ENCODE results near the gene SYT9.
"Not testable (repeated sequence)": the region's sequence is repeated elsewhere in the genome, so short reads cannot be mapped to it uniquely, and the experiment has no call there.

Gene SYT9

DNA sequence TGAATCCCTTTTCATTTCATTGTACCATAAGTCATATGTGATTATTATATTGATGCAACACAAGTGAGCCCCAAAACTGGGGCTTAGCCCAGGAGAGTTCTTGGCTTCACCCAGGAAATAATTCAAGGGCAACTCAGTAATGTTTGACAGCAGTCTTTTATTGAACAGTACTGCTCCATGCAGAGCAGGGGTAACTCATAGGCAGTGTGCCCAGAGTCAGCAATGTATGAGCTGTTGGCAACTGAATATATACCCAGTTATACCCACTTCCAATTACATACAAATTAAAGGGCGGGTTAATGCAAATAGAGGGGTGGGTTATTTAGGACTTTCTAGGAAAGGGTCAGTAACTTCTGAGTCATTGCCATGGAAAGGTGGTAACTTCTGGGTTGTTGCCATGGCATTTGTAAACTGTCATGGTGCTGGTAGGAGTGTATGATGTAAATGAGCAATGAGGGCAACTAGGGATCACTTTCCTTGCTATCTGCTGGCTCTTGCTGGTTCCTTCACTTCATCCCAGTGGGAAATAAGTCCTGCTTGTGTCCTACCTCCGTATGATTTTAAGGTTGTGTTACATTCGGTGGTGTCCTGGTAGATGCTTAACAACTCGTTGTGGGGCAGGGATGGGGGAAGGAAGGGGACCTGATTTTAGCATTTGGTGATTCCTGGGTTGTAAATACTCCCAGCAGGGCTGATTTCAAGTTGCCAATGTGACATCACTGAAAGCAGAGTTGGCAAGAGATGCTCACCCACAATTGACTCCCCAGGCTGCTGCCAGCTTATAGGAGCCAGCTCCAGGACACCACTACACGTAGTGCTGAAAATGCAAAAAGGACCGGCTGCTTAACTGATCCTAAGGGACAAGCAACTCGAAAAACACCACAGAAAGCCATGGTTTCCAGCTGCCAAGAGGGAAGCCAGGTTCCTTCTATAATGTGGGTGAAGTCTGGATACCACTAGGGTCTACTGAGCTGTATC lies 70.1 kb downstream of the SYT9 start:
- in situ Hi-C loops (cut with HindIII; ENCODE audit: low pct_ligation_motif_present, low sequenced_read_pairs) = no loop called here
- TF ChIP-seq, protein P1, sequence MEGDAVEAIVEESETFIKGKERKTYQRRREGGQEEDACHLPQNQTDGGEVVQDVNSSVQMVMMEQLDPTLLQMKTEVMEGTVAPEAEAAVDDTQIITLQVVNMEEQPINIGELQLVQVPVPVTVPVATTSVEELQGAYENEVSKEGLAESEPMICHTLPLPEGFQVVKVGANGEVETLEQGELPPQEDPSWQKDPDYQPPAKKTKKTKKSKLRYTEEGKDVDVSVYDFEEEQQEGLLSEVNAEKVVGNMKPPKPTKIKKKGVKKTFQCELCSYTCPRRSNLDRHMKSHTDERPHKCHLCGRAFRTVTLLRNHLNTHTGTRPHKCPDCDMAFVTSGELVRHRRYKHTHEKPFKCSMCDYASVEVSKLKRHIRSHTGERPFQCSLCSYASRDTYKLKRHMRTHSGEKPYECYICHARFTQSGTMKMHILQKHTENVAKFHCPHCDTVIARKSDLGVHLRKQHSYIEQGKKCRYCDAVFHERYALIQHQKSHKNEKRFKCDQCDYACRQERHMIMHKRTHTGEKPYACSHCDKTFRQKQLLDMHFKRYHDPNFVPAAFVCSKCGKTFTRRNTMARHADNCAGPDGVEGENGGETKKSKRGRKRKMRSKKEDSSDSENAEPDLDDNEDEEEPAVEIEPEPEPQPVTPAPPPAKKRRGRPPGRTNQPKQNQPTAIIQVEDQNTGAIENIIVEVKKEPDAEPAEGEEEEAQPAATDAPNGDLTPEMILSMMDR (IDR thresholded peaks at IDR 0.05; ENCODE audit: low read depth, low read length, missing control alignments) = no peak
- no peaks in the 10 kb centered on the region for H3K27me3 ChIP-seq (replicated peaks)
- H3K27ac ChIP-seq = no peak overlapping the region
- no peaks in the 10 kb centered on the region for H3K36me3 ChIP-seq (replicated peaks)
- H3K4me3 ChIP-seq (ENCODE audit: low read depth, low read length) = no peak overlapping the region
- no peak for DNase-seq

GRCh38 chr11:7332451-7332850 lies 80.7 kb downstream of the SYT9 start:
- TF ChIP-seq, protein P1 (IDR thresholded peaks at IDR 0.05; ENCODE audit: low read depth, low read length, missing control alignments) = no peak
- Histone ChIP-seq H3K27ac (no peak overlapping the region), H3K27me3 (replicated peaks) (no peaks in the 10 kb centered on the region), H3K4me3 (ENCODE audit: low read depth, low read length) (no peak overlapping the region), H3K36me3 (replicated peaks) (no peaks in the 10 kb centered on the region)
- no peak for DNase-seq
- in situ Hi-C loops (cut with HindIII; ENCODE audit: low pct_ligation_motif_present, low sequenced_read_pairs) = no loop called here

GRCh38 chr11:7332962-7333361 lies 81.3 kb downstream of the SYT9 start:
- in situ Hi-C loops (cut with HindIII; ENCODE audit: low pct_ligation_motif_present, low sequenced_read_pairs) = no loop called here
- no peaks in the 10 kb centered on the region for H3K36me3 ChIP-seq (replicated peaks)
- H3K27me3 ChIP-seq (replicated peaks) = no peaks in the 10 kb centered on the region
- TF ChIP-seq, protein P1 (IDR thresholded peaks at IDR 0.05; ENCODE audit: low read depth, low read length, missing control alignments) = no peak
- H3K27ac ChIP-seq = no peak overlapping the region
- H3K4me3 ChIP-seq (ENCODE audit: low read depth, low read length) = no peak overlapping the region
- DNase-seq = no peak

GRCh38 chr11:7335442-7335841 lies 83.7 kb downstream of the SYT9 start:
- H3K27me3 ChIP-seq (replicated peaks); H3K27ac ChIP-seq; H3K4me3 ChIP-seq (ENCODE audit: low read depth, low read length); in situ Hi-C loops (cut with HindIII; ENCODE audit: low pct_ligation_motif_present, low sequenced_read_pairs); DNase-seq; H3K36me3 ChIP-seq (replicated peaks): not testable (repeated sequence)

- in situ Hi-C loops (cut with HindIII; ENCODE audit: low pct_ligation_motif_present, low sequenced_read_pairs) = no loop called here
- H3K27ac ChIP-seq = no peak overlapping the region
- TF ChIP-seq, protein P1 (IDR thresholded peaks at IDR 0.05; ENCODE audit: low read depth, low read length, missing control alignments) = no peak
- no peaks in the 10 kb centered on the region for H3K27me3 ChIP-seq (replicated peaks)
- no peak for DNase-seq
- no peak overlapping the region for H3K4me3 ChIP-seq (ENCODE audit: low read depth, low read length)
- H3K36me3 ChIP-seq (replicated peaks) = no peaks in the 10 kb centered on the region
Measured at GRCh38 chr11:7341551-7341950, 89.8 kb downstream of the SYT9 start.

DNA sequence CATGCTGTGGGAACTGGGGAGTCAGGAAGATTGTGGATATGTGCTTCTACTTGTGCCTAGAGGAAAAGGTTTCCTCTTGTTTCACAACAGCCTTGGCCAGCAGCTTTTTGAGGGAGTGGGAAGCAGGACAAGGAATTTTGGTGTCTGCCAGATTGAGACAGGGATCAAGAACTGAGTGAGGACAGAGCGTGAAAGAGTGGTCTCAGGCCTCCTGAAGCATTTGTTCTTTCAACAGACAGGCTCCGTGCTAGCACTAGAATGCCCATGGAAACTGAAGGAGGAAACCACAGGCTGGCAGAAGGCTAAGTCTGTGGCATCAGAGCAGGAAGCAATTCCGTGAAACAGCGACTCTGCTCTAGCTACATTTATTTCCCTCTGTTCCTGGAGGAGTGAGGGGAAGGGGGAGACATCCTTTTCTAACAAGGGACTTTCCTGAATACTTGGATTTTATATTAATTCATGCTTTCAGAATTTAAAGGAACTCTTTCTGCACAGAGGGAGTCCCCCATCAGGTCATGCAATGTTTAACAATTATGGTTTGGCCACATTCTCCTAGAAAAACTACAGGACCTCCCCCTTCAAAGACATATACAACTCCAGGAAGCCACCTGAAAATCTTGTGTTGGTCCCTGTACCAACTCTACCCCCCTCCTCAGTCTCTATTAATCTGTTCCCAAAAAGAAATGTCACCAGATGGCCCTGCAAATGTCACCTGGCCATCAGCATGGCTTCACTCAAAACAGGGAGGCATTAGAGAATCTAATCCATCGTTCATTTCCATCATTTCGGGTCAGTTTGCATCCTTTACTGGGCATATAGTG lies 96.1 kb downstream of the SYT9 start:
- H3K27ac ChIP-seq = no peak overlapping the region
- H3K27me3 ChIP-seq (replicated peaks) = no peaks in the 10 kb centered on the region
- H3K4me3 ChIP-seq (ENCODE audit: low read depth, low read length) = no peak overlapping the region
- no peaks in the 10 kb centered on the region for H3K36me3 ChIP-seq (replicated peaks)
- no peak for DNase-seq
- TF ChIP-seq, protein P1 (IDR thresholded peaks at IDR 0.05; ENCODE audit: low read depth, low read length, missing control alignments) = no peak
- in situ Hi-C loops (cut with HindIII; ENCODE audit: low pct_ligation_motif_present, low sequenced_read_pairs) = no loop called here

Measured in brain microvascular endothelial cell (primary cell).